Coronary artery (tissue), 2 donors: ENCODE results near the gene EIF4A3.
"Not testable (repeated sequence)": the region's sequence is repeated elsewhere in the genome, so short reads cannot be mapped to it uniquely, and the experiment has no call there.

Experiments
- DNase-seq: peaks from one replicate; pipeline ENCODE4 v3.0.0-alpha.2; 2017; ENCODE audit warnings: low spot score
- H3K27ac ChIP-seq, 2 donors: fragments of 200-600 bp; sonication (generic); one replicate each; pipeline ENCODE4 v1.5.1; 2016 to 2019
- H3K4me3 ChIP-seq: fragments of 200-600 bp; sonication (generic); 2 replicates; pipeline ENCODE4 v1.5.1; 2016; ENCODE audit warnings: mild to moderate bottlenecking, moderate library complexity
- CTCF ChIP-seq: fragments of 200-600 bp; sonication (generic); IDR thresholded peaks from one replicate; pipeline ENCODE4 v1.5.1; 2019; ENCODE audit warnings: antibody characterized with exemption

EIF4A3 gene

GRCh38 chr17:80163336-80163735, 16.4 kb upstream of the EIF4A3 start:
- no peak overlapping the region for H3K27ac ChIP-seq
- H3K4me3 ChIP-seq, result no peak overlapping the region
- no peak for DNase-seq
- no peak for TF ChIP-seq CTCF

- TF ChIP-seq CTCF, result no peak
- H3K27ac ChIP-seq, result no peak overlapping the region
- no peak for DNase-seq
- no peak overlapping the region for H3K4me3 ChIP-seq
These were observed 13.6 kb upstream of the EIF4A3 start for GRCh38 chr17:80160536-80160935.

GRCh38 chr17:80158846-80159245, 11.9 kb upstream of the EIF4A3 start:
- no peak overlapping the region for H3K27ac ChIP-seq
- H3K4me3 ChIP-seq, result no peak overlapping the region
- DNase-seq, result no peak
- TF ChIP-seq CTCF, result no peak

GRCh38 chr17:80155600-80155999, 8.7 kb upstream of the EIF4A3 start:
- DNase-seq, H3K4me3 ChIP-seq, H3K27ac ChIP-seq: not testable (repeated sequence)

GRCh38 chr17:80154166-80154565, 7.2 kb upstream of the EIF4A3 start:
- no peak for TF ChIP-seq CTCF
- Histone ChIP-seq H3K27ac (no peak overlapping the region), H3K4me3 (no peak overlapping the region)
- DNase-seq, result no peak

- no peak for DNase-seq
- no peak overlapping the region for H3K4me3 ChIP-seq
- no peak overlapping the region for H3K27ac ChIP-seq
- no peak for TF ChIP-seq CTCF
These were observed 6.1 kb upstream of the EIF4A3 start for GRCh38 chr17:80153004-80153403.

- TF ChIP-seq CTCF, result no peak
- no peak for DNase-seq
- Histone ChIP-seq H3K4me3 (no peak overlapping the region), H3K27ac (no peak overlapping the region)
These were observed 5.3 kb upstream of the EIF4A3 start for GRCh38 chr17:80152081-80152702.

GRCh38 chr17:80151333-80151732, 4.4 kb upstream of the EIF4A3 start:
- no peak for TF ChIP-seq CTCF
- Histone ChIP-seq H3K4me3 (no peak overlapping the region), H3K27ac (no peak overlapping the region)
- no peak for DNase-seq
